Measurements from ENCODE around the gene IL17B. TPM values are rescaled to one million over a fixed set of nuclear protein-coding genes. Genes with fewer than 3 reads are reported as not detected.
"Not testable (repeated sequence)": the region's sequence is repeated elsewhere in the genome, so short reads cannot be mapped to it uniquely, and the experiment has no call there.

IL17B gene
- total and polyA plus RNA-seq, 2 of the 13 experiments (the other 11 are each of a cell fraction or from before 2014, with no cell fraction given) = 0.29 to 2.6 TPM

- TF ChIP-seq, protein P1, sequence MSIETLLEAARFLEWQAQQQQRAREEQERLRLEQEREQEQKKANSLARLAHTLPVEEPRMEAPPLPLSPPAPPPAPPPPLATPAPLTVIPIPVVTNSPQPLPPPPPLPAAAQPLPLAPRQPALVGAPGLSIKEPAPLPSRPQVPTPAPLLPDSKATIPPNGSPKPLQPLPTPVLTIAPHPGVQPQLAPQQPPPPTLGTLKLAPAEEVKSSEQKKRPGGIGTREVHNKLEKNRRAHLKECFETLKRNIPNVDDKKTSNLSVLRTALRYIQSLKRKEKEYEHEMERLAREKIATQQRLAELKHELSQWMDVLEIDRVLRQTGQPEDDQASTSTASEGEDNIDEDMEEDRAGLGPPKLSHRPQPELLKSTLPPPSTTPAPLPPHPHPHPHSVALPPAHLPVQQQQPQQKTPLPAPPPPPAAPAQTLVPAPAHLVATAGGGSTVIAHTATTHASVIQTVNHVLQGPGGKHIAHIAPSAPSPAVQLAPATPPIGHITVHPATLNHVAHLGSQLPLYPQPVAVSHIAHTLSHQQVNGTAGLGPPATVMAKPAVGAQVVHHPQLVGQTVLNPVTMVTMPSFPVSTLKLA (IDR thresholded peaks at IDR 0.05) = 0 out of 2 replicates have a peak, but pooled peaks have one; percentile 9
- H3K27me3 ChIP-seq (ENCODE audit: control insufficient read depth in 1 of 2, insufficient read depth in 2 of 2, low read length in 2 of 2); intact Hi-C loops (cut with micrococcal nuclease; ENCODE audit: unreplicated experiment); POLR2A ChIA-PET; H3K9me3 ChIP-seq (ENCODE audit: low read length); DNase-seq (ENCODE audit: low spot score); FAIRE-seq; ATAC-seq; H3K9ac ChIP-seq (ENCODE audit: insufficient read depth, low read depth, low read length); H3K27ac ChIP-seq (ENCODE audit: extremely low read length, insufficient read depth, low read length); H3K4me3 ChIP-seq (replicated peaks in 1 of 3; ENCODE audit: insufficient read depth in 1 of 3, low read depth in 2 of 3, low read length in 3 of 3); H2AFZ ChIP-seq (ENCODE audit: low read length); CTCF ChIA-PET (ENCODE audit: low intra/inter-chr PET ratio, low total read pairs); in situ Hi-C loops (cut with HindIII; ENCODE audit: extremely low pct_ligation_motif_present, low pct_unique_long_range_greater_than_20kb); H3K36me3 ChIP-seq (replicated peaks in 1 of 2; ENCODE audit: control insufficient read depth in 1 of 2, insufficient read depth in 2 of 2, low read length in 2 of 2); H3K4me2 ChIP-seq (ENCODE audit: low read depth, low read length); H3K4me1 ChIP-seq (ENCODE audit: insufficient read depth, low read length); BruUV-seq (replicated peaks); H4K20me1 ChIP-seq (ENCODE audit: insufficient read depth, low read length); H3K79me2 ChIP-seq (ENCODE audit: insufficient read depth, low read length): not testable (repeated sequence)
Measured at GRCh38 chr5:149394996-149395395, 15.9 kb upstream of the IL17B start.

DNA sequence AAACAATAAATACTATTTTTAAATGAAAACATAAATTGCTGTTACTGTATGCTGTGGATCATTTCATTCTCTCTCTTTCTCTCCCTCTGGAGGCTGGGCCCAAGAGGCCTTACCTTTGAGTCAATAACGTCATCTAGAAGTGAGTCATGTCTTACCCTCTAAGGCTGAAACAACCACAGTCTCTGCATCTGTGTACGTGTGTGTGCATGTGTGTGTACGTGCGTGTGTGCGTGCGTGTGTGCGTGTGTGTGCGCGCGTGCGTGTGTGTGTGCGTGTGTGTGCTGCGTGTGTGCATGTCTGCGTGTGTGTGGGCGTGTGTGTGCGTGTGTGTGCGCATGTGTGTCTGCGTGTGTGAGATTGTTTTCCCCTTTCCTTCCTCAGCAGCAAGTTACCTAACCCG lies 13.6 kb upstream of the IL17B start:
- POLR2A ChIA-PET = no interaction called here
- no peaks in the 10 kb centered on the region for H3K79me2 ChIP-seq (ENCODE audit: insufficient read depth, low read length)
- intact Hi-C loops (cut with micrococcal nuclease; ENCODE audit: unreplicated experiment) = no loop called here
- H3K9me3 ChIP-seq (ENCODE audit: low read length) = no peaks in the 10 kb centered on the region
- TF ChIP-seq RFX5 (IDR thresholded peaks at IDR 0.05; ENCODE audit: low read depth, low read length) (no peak), ZNF710 (CRISPR knock-in tag; IDR thresholded peaks at IDR 0.05; ENCODE audit: borderline replicate concordance) (no peak), MEF2D (CRISPR knock-in tag; IDR thresholded peaks at IDR 0.05) (no peak), ZNF563 (CRISPR knock-in tag; IDR thresholded peaks at IDR 0.05) (no peak), RCOR2 (CRISPR knock-in tag; IDR thresholded peaks at IDR 0.05) (no peak), TOE1 (CRISPR knock-in tag; IDR thresholded peaks at IDR 0.05) (no peak), ZBTB37 (CRISPR knock-in tag; IDR thresholded peaks at IDR 0.05) (no peak), DNMT1 (CRISPR knock-in tag; IDR thresholded peaks at IDR 0.05) (no peak), SOX13 (IDR thresholded peaks at IDR 0.05) (no peak), SOX13 (CRISPR knock-in tag; conservative IDR thresholded peaks at IDR 0.05 in 1 of 2, IDR thresholded peaks at IDR 0.05 in 1 of 2) (no peak), MYC (CRISPR knock-in tag; IDR thresholded peaks at IDR 0.05; ENCODE audit: borderline replicate concordance) (no peak)
- H3K4me1 ChIP-seq (ENCODE audit: insufficient read depth, low read length) = peaks cover 5% of the 10 kb centered on the region
- no peak overlapping the region for H3K9ac ChIP-seq (ENCODE audit: insufficient read depth, low read depth, low read length)
- no peak overlapping the region for H2AFZ ChIP-seq (ENCODE audit: low read length)
- no peaks in the 10 kb centered on the region; a peak in 1 of 5 replicates for H3K27me3 ChIP-seq (ENCODE audit: control insufficient read depth in 1 of 2, insufficient read depth in 2 of 2, low read length in 2 of 2)
- 83% methylated on average over 19 of the region's 19 CpGs for WGBS (ENCODE audit: low lambda C conversion rate)
- in situ Hi-C loops (cut with HindIII; ENCODE audit: extremely low pct_ligation_motif_present, low pct_unique_long_range_greater_than_20kb) = no loop called here
- no peak overlapping the region for H3K4me2 ChIP-seq (ENCODE audit: low read depth, low read length)
- no peak for DNase-seq (ENCODE audit: low spot score)
- H3K27ac ChIP-seq (ENCODE audit: extremely low read length, insufficient read depth, low read length) = no peak overlapping the region
- no peak for FAIRE-seq
- H4K20me1 ChIP-seq (ENCODE audit: insufficient read depth, low read length) = no peaks in the 10 kb centered on the region
- ATAC-seq = no peak
- H3K36me3 ChIP-seq (replicated peaks in 1 of 2; ENCODE audit: control insufficient read depth in 1 of 2, insufficient read depth in 2 of 2, low read length in 2 of 2) = no peaks in the 10 kb centered on the region
- no TSS peak for BruUV-seq (replicated peaks)
- no peak overlapping the region for H3K4me3 ChIP-seq (replicated peaks in 1 of 3; ENCODE audit: insufficient read depth in 1 of 3, low read depth in 2 of 3, low read length in 3 of 3)
- CTCF ChIA-PET (ENCODE audit: low intra/inter-chr PET ratio, low total read pairs) = no interaction called here
